HepG2 (cell line): Measurements from ENCODE around the gene CTXN1. TPM values are rescaled to one million over a fixed set of nuclear protein-coding genes. Genes with fewer than 3 reads are reported as not detected.

Source experiments
- AHDC1 ChIP-seq: sonication (generic); formaldehyde crosslinking; IDR thresholded peaks from 2 replicates; pipeline ENCODE4 v1.5.1; 2020; ENCODE audit warnings: mild to moderate bottlenecking, missing genetic modification reagents, borderline replicate concordance
- AKAP8 ChIP-seq: sonication (generic); formaldehyde crosslinking; IDR thresholded peaks from 2 replicates; pipeline ENCODE4 v1.5.1; 2020; ENCODE audit warnings: mild to moderate bottlenecking, missing genetic modification reagents
- BATF2 ChIP-seq: sonication (generic); formaldehyde crosslinking; IDR thresholded peaks from 2 replicates; pipeline ENCODE4 v1.8.0; 2022; ENCODE audit warnings: mild to moderate bottlenecking, missing genetic modification reagents, moderate library complexity
- GPN1 ChIP-seq: sonication (generic); formaldehyde crosslinking; IDR thresholded peaks from 2 replicates; pipeline ENCODE4 v1.5.1; 2020; ENCODE audit warnings: missing genetic modification reagents, borderline replicate concordance
- HMGXB3 ChIP-seq: sonication (generic); formaldehyde crosslinking; IDR thresholded peaks from 2 replicates; pipeline ENCODE4 v1.4.0; 2020; ENCODE audit warnings: missing genetic modification reagents, borderline replicate concordance
- HNF4G ChIP-seq, 2 experiments: sonication (generic) in 1 of 2; formaldehyde crosslinking in 1 of 2; IDR thresholded peaks; 2 replicates each; pipeline versions ENCODE4 v1.4.0 to v1.6.1; 2011 to 2020; ENCODE audit warnings: borderline replicate concordance in 2 of 2, low read depth in 2 of 2, mild to moderate bottlenecking in 2 of 2, low read length in 1 of 2, missing genetic modification reagents in 1 of 2, moderate library complexity in 1 of 2
- NFATC3 ChIP-seq: sonication (generic); formaldehyde crosslinking; IDR thresholded peaks from 2 replicates; pipeline ENCODE4 v1.5.1; 2020; ENCODE audit warnings: mild to moderate bottlenecking, missing genetic modification reagents
- NFE2L1 ChIP-seq: sonication (generic); formaldehyde crosslinking; IDR thresholded peaks from 2 replicates; pipeline ENCODE4 v1.4.0; 2020; ENCODE audit warnings: missing genetic modification reagents, mild to moderate bottlenecking, borderline replicate concordance
- PBX2 ChIP-seq: IDR thresholded peaks from 2 replicates; pipeline ENCODE4 v1.6.1; 2016; ENCODE audit warnings: control low read depth
- POLR2AphosphoS2 ChIP-seq: IDR thresholded peaks from 2 replicates; pipeline ENCODE4 v1.6.1; 2011; ENCODE audit warnings: low read depth, low read length, improper control_type of control experiment
- RBFOX2 ChIP-seq: fragments of 200-400 bp; formaldehyde crosslinking; IDR thresholded peaks from 2 replicates; pipeline ENCODE4 v1.6.1; 2017; ENCODE audit warnings: low read depth, mild to moderate bottlenecking, low read length
- SMAD9 ChIP-seq: sonication (generic); formaldehyde crosslinking; IDR thresholded peaks from 2 replicates; pipeline ENCODE4 v1.5.1; 2020; ENCODE audit warnings: mild to moderate bottlenecking, missing genetic modification reagents
- TEAD2 ChIP-seq: sonication (generic); formaldehyde crosslinking; IDR thresholded peaks from 2 replicates; pipeline ENCODE4 v1.9.0; 2021; ENCODE audit warnings: missing genetic modification reagents
- ZBTB20 ChIP-seq: sonication (generic); formaldehyde crosslinking; IDR thresholded peaks from 2 replicates; pipeline ENCODE4 v1.8.1; 2023; ENCODE audit warnings: missing genetic modification reagents, low read depth, mild to moderate bottlenecking, borderline replicate concordance
- polyA plus RNA-seq, 8 experiments: library from polyadenylated mRNA; depleted of rRNA in 3 of 8; stranded (reverse) in 7 of 8; unstranded in 1 of 8; fragments of >200 nt; fragmentation: Illumina TruSeq in 4 of 8; extraction: Trizol in 4 of 8; gene quantifications; 2 replicates each; pipeline versions ENCODE4 v1.2.1 to v1.2.3, GENCODE V29; 2011 to 2016; ENCODE audit warnings: low read depth in 4 of 8, missing spikeins in 1 of 8, mixed read lengths in 1 of 8; ENCODE audit not compliant: insufficient read depth in 1 of 8
- total RNA-seq, 5 experiments: library from RNA; depleted of rRNA; stranded (reverse); fragments of >200 nt; fragmentation: Illumina TruSeq; extraction: Trizol; gene quantifications; 2 replicates each; pipeline ENCODE4 v1.2.3, GENCODE V29; 2016; ENCODE audit warnings: low read depth in 1 of 5

The CTXN1 gene
- total and polyA plus RNA-seq, 2 of the 13 experiments (the other 11 are each of a cell fraction or from before 2014, with no cell fraction given), result 0.11 TPM; not detected in 1

GRCh38 chr19:7916103-7916954 is 9.6 kb downstream of the CTXN1 start (continued):
- TF ChIP-seq GPN1 (CRISPR knock-in tag), result no peak
- no peak for TF ChIP-seq HMGXB3
- no peak for TF ChIP-seq BATF2 (CRISPR knock-in tag)
- no peak for TF ChIP-seq TEAD2
- TF ChIP-seq AHDC1 (CRISPR knock-in tag), result no peak
- no peak for TF ChIP-seq NFATC3 (CRISPR knock-in tag)
- peak; percentile 96 for TF ChIP-seq AKAP8
- TF ChIP-seq SMAD9 (CRISPR knock-in tag), result no peak
- no peak for TF ChIP-seq ZBTB20
- peak; percentile 50 for TF ChIP-seq RBFOX2
- no peak for TF ChIP-seq HNF4G (IDR thresholded peaks at IDR 0.05; ENCODE audit: borderline replicate concordance, low read depth, low read length)
- no peak for TF ChIP-seq HNF4G (CRISPR knock-in tag; IDR thresholded peaks at IDR 0.05; ENCODE audit: borderline replicate concordance, low read depth)
- TF ChIP-seq PBX2 (CRISPR knock-in tag), result no peak
- no peak for TF ChIP-seq NFE2L1 (CRISPR knock-in tag)
- no peak for TF ChIP-seq POLR2AphosphoS2
